ENCODE data around the gene TOP2A.
"Not testable (repeated sequence)": the region's sequence is repeated elsewhere in the genome, so short reads cannot be mapped to it uniquely, and the experiment has no call there.

TOP2A gene

DNA sequence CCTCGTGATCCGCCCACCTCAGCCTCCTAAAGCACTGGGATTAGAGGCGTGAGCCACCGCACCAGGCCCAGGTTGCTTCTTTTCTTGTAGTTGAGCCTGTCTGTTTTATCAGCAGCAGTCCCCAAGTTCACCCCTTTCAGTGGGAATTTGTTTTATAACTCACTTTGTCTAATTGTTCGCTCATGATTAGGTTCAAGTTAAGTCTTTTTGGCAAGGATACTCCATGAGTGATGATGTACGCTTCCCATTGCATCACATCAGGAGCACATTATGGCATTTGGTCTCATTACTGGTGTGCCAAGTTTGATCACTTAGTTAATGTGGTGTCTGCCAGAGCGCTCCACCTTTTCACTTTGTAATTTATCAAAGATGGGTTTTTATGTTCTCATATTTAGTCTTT, 38.7 kb downstream of the TOP2A start:
- TF ChIP-seq, protein P1, sequence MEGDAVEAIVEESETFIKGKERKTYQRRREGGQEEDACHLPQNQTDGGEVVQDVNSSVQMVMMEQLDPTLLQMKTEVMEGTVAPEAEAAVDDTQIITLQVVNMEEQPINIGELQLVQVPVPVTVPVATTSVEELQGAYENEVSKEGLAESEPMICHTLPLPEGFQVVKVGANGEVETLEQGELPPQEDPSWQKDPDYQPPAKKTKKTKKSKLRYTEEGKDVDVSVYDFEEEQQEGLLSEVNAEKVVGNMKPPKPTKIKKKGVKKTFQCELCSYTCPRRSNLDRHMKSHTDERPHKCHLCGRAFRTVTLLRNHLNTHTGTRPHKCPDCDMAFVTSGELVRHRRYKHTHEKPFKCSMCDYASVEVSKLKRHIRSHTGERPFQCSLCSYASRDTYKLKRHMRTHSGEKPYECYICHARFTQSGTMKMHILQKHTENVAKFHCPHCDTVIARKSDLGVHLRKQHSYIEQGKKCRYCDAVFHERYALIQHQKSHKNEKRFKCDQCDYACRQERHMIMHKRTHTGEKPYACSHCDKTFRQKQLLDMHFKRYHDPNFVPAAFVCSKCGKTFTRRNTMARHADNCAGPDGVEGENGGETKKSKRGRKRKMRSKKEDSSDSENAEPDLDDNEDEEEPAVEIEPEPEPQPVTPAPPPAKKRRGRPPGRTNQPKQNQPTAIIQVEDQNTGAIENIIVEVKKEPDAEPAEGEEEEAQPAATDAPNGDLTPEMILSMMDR (conservative IDR thresholded peaks at IDR 0.05), result no peak
- H3K27ac ChIP-seq, result no peak overlapping the region

DNA sequence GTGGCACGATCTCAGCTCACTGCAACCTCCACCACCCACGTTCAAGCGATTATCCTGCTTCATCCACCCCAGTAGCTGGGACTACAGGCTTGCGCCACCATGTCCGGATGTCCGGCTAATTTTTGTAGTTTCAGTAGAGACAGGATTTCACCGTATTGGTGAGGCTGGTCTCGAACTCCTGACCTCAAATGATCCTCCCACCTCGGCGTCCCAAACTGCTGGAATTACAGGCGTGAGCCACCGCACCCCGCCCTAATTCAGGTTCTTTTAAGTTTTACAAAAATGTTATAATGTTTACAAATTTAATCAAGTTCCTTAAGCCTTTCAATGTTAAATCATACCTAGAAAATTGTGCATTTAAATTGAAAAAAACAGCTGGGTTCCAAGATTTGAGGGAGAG, 39.9 kb downstream of the TOP2A start:
- TF ChIP-seq, protein P1 (conservative IDR thresholded peaks at IDR 0.05), result no peak
- no peak overlapping the region for H3K27ac ChIP-seq

DNA sequence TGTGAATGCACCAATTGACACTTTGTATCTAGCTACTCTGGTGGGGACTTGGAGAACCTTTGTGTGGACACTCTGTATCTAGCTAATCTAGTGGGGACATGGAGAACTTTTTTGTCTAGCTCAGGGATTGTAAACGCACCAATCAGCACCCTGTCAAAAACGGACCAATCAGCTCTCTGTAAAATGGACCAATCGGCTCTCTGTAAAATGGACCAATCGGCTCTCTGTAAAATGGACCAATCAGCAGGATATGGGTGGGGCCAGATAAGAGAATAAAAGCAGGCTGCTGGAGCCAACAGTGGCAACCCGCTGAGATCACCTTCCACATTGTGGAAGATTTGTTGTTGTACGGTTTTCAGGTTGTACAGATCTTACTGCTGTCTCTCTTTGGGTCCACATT, 41.2 kb downstream of the TOP2A start:
- not testable (repeated sequence) for H3K27ac ChIP-seq

DNA sequence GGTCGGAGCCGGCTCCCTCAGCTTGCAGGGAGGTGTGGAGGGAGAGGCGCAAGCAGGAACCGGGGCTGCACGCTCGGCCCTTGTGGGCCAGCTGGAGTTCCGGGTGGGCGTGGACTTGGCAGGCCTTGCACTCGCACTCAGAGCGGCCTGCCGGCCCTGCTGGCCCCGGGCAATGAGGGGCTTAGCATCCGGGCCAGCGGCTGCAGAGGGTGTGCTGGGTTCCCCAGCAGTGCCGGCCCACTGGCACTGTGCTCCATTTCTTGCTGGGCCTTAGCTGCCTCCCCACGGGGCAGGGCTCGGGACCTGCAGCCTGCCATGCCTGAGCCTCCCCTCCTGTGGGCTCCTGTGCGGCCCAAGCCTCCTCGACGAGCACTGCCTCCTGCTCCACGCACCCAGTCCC, 41.9 kb downstream of the TOP2A start:
- H3K27ac ChIP-seq, result not testable (repeated sequence)

DNA sequence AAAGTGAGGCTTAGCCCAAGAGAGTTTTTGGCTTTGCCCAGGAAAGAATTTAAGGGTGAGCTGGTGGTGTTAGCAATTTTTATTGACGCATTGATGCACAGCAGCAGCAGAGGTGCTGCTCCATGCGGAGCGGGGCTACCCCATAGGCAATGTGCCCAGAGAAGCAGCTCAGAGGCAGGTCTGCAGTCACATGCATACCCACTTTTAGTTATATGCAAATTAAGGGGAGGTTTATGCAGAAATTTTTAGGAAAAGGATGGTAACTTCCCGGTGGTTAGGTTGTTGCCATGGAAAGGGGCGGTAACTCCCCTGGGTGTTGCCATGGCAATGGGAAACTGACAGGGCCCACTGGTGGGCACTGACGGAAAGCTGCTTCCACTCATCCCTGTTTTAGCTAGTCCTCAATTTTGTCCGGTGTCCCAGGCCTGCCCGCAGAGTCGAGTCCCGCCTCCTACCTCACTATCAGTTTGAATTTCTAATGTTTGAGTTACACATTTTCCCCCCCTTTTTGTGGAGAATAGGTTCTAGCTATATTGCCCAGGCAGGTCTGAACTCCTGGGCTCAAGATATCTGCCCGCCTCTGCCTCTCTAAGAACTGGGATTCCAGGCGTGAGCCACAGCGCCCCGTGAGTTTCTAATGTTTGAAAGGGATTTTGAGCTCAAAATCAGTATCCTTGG, 42.7 kb downstream of the TOP2A start:
- TF ChIP-seq, protein P1 (conservative IDR thresholded peaks at IDR 0.05), result no peak
- H3K27ac ChIP-seq, result no peak overlapping the region

DNA sequence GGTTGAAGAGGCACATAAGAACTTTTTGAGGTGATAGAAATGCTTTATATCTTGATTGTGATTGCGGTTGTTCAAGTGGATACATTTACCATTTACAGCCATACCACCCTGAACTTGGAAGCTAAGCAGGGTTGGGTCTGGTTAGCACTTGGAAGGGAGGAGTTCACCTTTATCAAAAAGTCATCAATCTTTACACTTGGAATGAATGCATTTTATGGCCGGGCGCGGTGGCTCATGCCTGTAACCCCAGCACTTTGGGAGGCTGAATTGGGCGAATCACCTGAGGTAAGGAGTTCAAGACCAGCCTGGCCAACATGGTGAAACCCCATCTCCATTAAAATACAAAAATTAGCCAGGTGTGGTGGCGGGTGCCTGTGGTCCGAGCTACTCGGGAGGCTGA, 43.7 kb downstream of the TOP2A start:
- TF ChIP-seq, protein P1 (conservative IDR thresholded peaks at IDR 0.05), result no peak
- H3K27ac ChIP-seq, result no peak overlapping the region

DNA sequence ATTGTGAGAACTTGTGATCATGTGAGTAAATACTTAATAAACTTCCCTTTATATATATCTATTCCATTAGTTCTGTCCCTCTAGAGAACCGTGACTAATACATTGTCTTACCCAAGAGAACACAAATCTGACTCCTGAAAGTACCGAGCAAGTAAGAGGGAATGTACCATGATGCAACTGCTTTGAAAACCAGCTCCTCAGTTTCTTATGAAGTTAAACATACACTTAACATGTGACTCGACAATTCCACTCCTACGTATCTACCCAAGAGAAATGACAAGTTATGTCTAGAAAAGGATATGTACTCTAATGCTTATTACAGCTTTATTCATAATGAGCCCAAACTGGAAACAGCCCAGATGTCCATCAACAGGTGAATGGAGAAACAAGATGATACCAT, 44.4 kb downstream of the TOP2A start:
- no peak overlapping the region for H3K27ac ChIP-seq
- TF ChIP-seq, protein P1 (conservative IDR thresholded peaks at IDR 0.05), result no peak

DNA sequence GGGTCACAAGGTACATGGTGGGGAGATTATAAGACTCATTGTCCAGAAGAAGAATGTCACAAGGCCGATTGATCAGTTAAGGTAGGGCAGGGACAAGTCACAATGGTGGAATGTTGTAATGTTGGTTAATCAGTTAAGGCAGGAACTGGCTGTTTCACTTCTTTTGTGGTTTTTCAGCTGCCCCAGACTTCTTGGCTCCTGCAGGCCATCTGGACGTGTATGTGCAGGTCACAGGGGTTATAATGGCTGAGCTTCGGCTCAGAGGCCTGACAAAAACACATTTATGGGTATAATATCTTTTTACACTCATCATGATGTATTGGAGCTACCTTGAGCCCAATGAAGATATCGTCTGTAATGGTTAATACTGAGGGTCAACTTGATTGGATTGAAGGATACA, 45.1 kb downstream of the TOP2A start:
- not testable (repeated sequence) for H3K27ac ChIP-seq

DNA sequence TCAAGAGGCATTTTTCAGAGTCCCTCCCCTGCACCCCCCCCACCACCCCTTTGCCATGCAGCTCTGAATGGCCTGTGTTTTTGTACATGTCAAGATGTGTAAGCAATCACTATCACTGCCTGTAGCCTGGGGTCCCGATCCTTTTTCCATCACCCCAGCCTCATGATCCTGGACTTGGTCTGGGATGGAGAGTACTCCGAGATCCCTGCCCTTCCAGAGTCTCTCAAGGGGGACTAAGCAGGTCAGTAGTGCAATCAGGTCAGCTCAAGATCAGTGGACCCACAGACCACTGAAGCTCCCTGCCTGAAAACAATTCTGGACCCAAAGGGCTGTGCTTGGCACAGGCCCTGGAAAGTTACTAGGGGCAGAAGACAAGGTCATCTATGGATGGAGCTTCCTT, 45.7 kb downstream of the TOP2A start:
- TF ChIP-seq, protein P1 (conservative IDR thresholded peaks at IDR 0.05), result no peak
- no peak overlapping the region for H3K27ac ChIP-seq
